Activated CD4-positive, alpha-beta memory T cell treated with anti-CD3 and anti-CD28 coated beads for 36 hours (primary cell): Measurements from ENCODE around the gene AHRR. TPM values are rescaled to one million over a fixed set of nuclear protein-coding genes. Genes with fewer than 3 reads are reported as not detected.
"Not testable (repeated sequence)": the region's sequence is repeated elsewhere in the genome, so short reads cannot be mapped to it uniquely, and the experiment has no call there.

Experiments
- CTCF ChIA-PET: fragments of 350-600 bp; sonication (Branson Sonifier 250); formaldehyde crosslinking; loops from one replicate; lab custom pipeline; 2021; ENCODE audit warnings: antibody characterized with exemption, inconsistent platforms; lab: Charles Lee
- POLR2A ChIA-PET: fragments of 350-600 bp; sonication (Branson Sonifier 250); formaldehyde crosslinking; loops from one replicate; lab custom pipeline; 2021; ENCODE audit warnings: antibody characterized with exemption; lab: Charles Lee
- DNase-seq: peaks from one replicate; pipeline ENCODE4 v3.0.0-alpha.2; 2020
- H3K27ac Mint-ChIP-seq: one replicate; pipeline ENCODE4 v1.8.0; 2021; ENCODE audit warnings: mixed read lengths
- H3K27me3 Mint-ChIP-seq: one replicate; pipeline ENCODE4 v1.8.0; 2021; ENCODE audit warnings: mixed read lengths
- H3K36me3 Mint-ChIP-seq: one replicate; pipeline ENCODE4 v1.8.0; 2021; ENCODE audit warnings: mixed read lengths
- H3K4me1 Mint-ChIP-seq: one replicate; pipeline ENCODE4 v1.8.0; 2021; ENCODE audit warnings: low read depth, mixed read lengths
- H3K4me3 Mint-ChIP-seq: one replicate; pipeline ENCODE4 v1.8.0; 2021; ENCODE audit warnings: mild to moderate bottlenecking, mixed read lengths
- H3K9me3 Mint-ChIP-seq: one replicate; pipeline ENCODE4 v1.8.0; 2021; ENCODE audit warnings: mixed read lengths
- intact Hi-C: fragments of 100-400 bp; cut with micrococcal nuclease; formaldehyde crosslinking; loops from one replicate; pipeline ENCODE4 v1.15.1; 2023
- total RNA-seq, 2 experiments: library from RNA; stranded (reverse); gene quantifications; one replicate each; pipeline ENCODE4 v1.2.3, GENCODE V29; 2021

Gene AHRR
- total RNA-seq, 2 experiments from 2014 or later: 16.7 to 16.8 TPM

- Mint-ChIP-seq H3K9me3 (no peaks in the 10 kb centered on the region), H3K4me1 (peaks cover 29% of the 10 kb centered on the region), H3K36me3 (peaks cover 5% of the 10 kb centered on the region), H3K4me3 (peak overlapping the region; percentile 12), H3K27me3 (peaks cover 35% of the 10 kb centered on the region), H3K27ac (peak overlapping the region; percentile 73)
- DNase-seq: peak; percentile 84
- POLR2A ChIA-PET: interaction anchor here (1.4 kb wide), 1 partner anchor 20 kb away, joined by 4 read pairs; no protein-coding TSS in a partner anchor
- CTCF ChIA-PET: interaction anchor here (1.4 kb wide), 1 partner anchor 25 kb away, joined by 5 read pairs; no protein-coding TSS in a partner anchor
- intact Hi-C loops: no loop called here
These were observed 78.1 kb downstream of the AHRR start for GRCh38 chr5:399296-400281.

- ChIA-PET CTCF (interaction anchor here (1.4 kb wide), 1 partner anchor 26 kb away, joined by 5 read pairs; no protein-coding TSS in a partner anchor), POLR2A (interaction anchor here (1.4 kb wide), 1 partner anchor 21 kb away, joined by 4 read pairs; no protein-coding TSS in a partner anchor)
- Mint-ChIP-seq H3K4me1 (peaks cover 29% of the 10 kb centered on the region), H3K4me3 (no peak overlapping the region), H3K9me3 (no peaks in the 10 kb centered on the region), H3K27ac (peak overlapping the region; percentile 65), H3K27me3 (peaks cover 37% of the 10 kb centered on the region), H3K36me3 (peaks cover 5% of the 10 kb centered on the region)
- no peak for DNase-seq
- intact Hi-C loops: no loop called here
These were observed 79.0 kb downstream of the AHRR start for GRCh38 chr5:400282-401145.

- peaks cover 29% of the 10 kb centered on the region for H3K4me1 Mint-ChIP-seq
- POLR2A ChIA-PET: no interaction called here
These were observed 79.9 kb downstream of the AHRR start for GRCh38 chr5:401146-402034.

GRCh38 chr5:402219-402614, 80.7 kb downstream of the AHRR start:
- ChIA-PET CTCF (interaction anchor here (0.8 to 1.1 kb wide), 2 partner anchors 9 to 44 kb away, joined by 3 read pairs; no protein-coding TSS in a partner anchor), POLR2A (interaction anchor here (0.7 kb wide), 1 partner anchor 29 kb away, joined by 3 read pairs; no protein-coding TSS in a partner anchor)
- DNase-seq, intact Hi-C loops, H3K4me3 Mint-ChIP-seq, H3K9me3 Mint-ChIP-seq, H3K36me3 Mint-ChIP-seq, H3K27ac Mint-ChIP-seq: not testable (repeated sequence)
- peaks cover 38% of the 10 kb centered on the region for H3K27me3 Mint-ChIP-seq
- H3K4me1 Mint-ChIP-seq: peaks cover 29% of the 10 kb centered on the region

More at GRCh38 chr5:401146-402034, 79.9 kb downstream of the AHRR start:
- H3K9me3 Mint-ChIP-seq: no peaks in the 10 kb centered on the region
- DNase-seq: no peak
- H3K27me3 Mint-ChIP-seq: peaks cover 37% of the 10 kb centered on the region
- no peak overlapping the region for H3K4me3 Mint-ChIP-seq
- intact Hi-C loops: no loop called here
- peaks cover 5% of the 10 kb centered on the region for H3K36me3 Mint-ChIP-seq
- CTCF ChIA-PET: interaction anchor here (0.8 to 1.1 kb wide), 2 partner anchors 9 to 45 kb away, joined by 3 read pairs; no protein-coding TSS in a partner anchor
- H3K27ac Mint-ChIP-seq: no peak overlapping the region

GRCh38 chr5:402615-403359, 81.3 kb downstream of the AHRR start:
- no peak overlapping the region for H3K4me3 Mint-ChIP-seq
- H3K36me3 Mint-ChIP-seq: peaks cover 6% of the 10 kb centered on the region
- intact Hi-C loops: no loop called here
- peak; percentile 62 for DNase-seq
- ChIA-PET POLR2A (interaction anchor here (0.7 kb wide), 1 partner anchor 30 kb away, joined by 3 read pairs; no protein-coding TSS in a partner anchor), CTCF (interaction anchor here (1.1 kb wide), 1 partner anchor 43 kb away, joined by 3 read pairs; no protein-coding TSS in a partner anchor)
- H3K27ac Mint-ChIP-seq: no peak overlapping the region
- peaks cover 40% of the 10 kb centered on the region for H3K27me3 Mint-ChIP-seq
- peaks cover 29% of the 10 kb centered on the region for H3K4me1 Mint-ChIP-seq
- no peaks in the 10 kb centered on the region for H3K9me3 Mint-ChIP-seq

GRCh38 chr5:403995-404394, 82.5 kb downstream of the AHRR start:
- H3K36me3 Mint-ChIP-seq: peaks cover 6% of the 10 kb centered on the region
- no peak overlapping the region for H3K4me3 Mint-ChIP-seq
- H3K9me3 Mint-ChIP-seq: no peaks in the 10 kb centered on the region
- peaks cover 40% of the 10 kb centered on the region for H3K27me3 Mint-ChIP-seq
- no peak for DNase-seq
- ChIA-PET POLR2A (no interaction called here), CTCF (no interaction called here)
- peaks cover 29% of the 10 kb centered on the region for H3K4me1 Mint-ChIP-seq
- intact Hi-C loops: no loop called here
- no peak overlapping the region for H3K27ac Mint-ChIP-seq

GRCh38 chr5:404666-405241, 83.2 kb downstream of the AHRR start:
- DNase-seq: no peak

GRCh38 chr5:405421-405820, 83.9 kb downstream of the AHRR start:
- H3K27me3 Mint-ChIP-seq: peaks cover 35% of the 10 kb centered on the region
- peaks cover 1% of the 10 kb centered on the region for H3K36me3 Mint-ChIP-seq
- H3K4me3 Mint-ChIP-seq: no peak overlapping the region
- H3K4me1 Mint-ChIP-seq: peaks cover 16% of the 10 kb centered on the region
- H3K9me3 Mint-ChIP-seq: no peaks in the 10 kb centered on the region
- CTCF ChIA-PET: interaction anchor here (1.0 kb wide), 1 partner anchor 9 kb away, joined by 6 read pairs; no protein-coding TSS in a partner anchor
- H3K27ac Mint-ChIP-seq: no peak overlapping the region
- intact Hi-C loops: no loop called here
- POLR2A ChIA-PET: no interaction called here
- DNase-seq: no peak

More at GRCh38 chr5:404666-405241, 83.2 kb downstream of the AHRR start:
- Mint-ChIP-seq H3K4me3 (no peak overlapping the region), H3K9me3 (no peaks in the 10 kb centered on the region), H3K4me1 (peaks cover 23% of the 10 kb centered on the region), H3K27ac (no peak overlapping the region), H3K27me3 (peaks cover 39% of the 10 kb centered on the region), H3K36me3 (peaks cover 6% of the 10 kb centered on the region)
- POLR2A ChIA-PET: no interaction called here
- intact Hi-C loops: no loop called here
- CTCF ChIA-PET: interaction anchor here (1.0 kb wide), 1 partner anchor 9 kb away, joined by 6 read pairs; no protein-coding TSS in a partner anchor

- Mint-ChIP-seq H3K4me3 (no peak overlapping the region), H3K27ac (no peak overlapping the region), H3K36me3 (peaks cover 1% of the 10 kb centered on the region), H3K9me3 (no peaks in the 10 kb centered on the region), H3K27me3 (peaks cover 33% of the 10 kb centered on the region), H3K4me1 (peaks cover 14% of the 10 kb centered on the region)
- intact Hi-C loops: no loop called here
- no peak for DNase-seq
- ChIA-PET CTCF (interaction anchor here (0.6 kb wide), 1 partner anchor 70 kb away, joined by 3 read pairs; no protein-coding TSS in a partner anchor), POLR2A (no interaction called here)
These were observed 84.5 kb downstream of the AHRR start for GRCh38 chr5:406041-406440.

GRCh38 chr5:407051-407450, 85.5 kb downstream of the AHRR start:
- intact Hi-C loops: no loop called here
- Mint-ChIP-seq H3K27me3 (peaks cover 25% of the 10 kb centered on the region), H3K36me3 (peaks cover 1% of the 10 kb centered on the region), H3K9me3 (no peaks in the 10 kb centered on the region), H3K4me1 (peaks cover 19% of the 10 kb centered on the region), H3K4me3 (no peak overlapping the region), H3K27ac (no peak overlapping the region)
- DNase-seq: no peak
- CTCF ChIA-PET: no interaction called here
- POLR2A ChIA-PET: no interaction called here
